Right atrium auricular region (tissue), 2 donors: ENCODE results near the gene PITX1. TPM values are rescaled to one million over a fixed set of nuclear protein-coding genes. Genes with fewer than 3 reads are reported as not detected.

Experiments
- DNase-seq: peaks from one replicate; pipeline ENCODE4 v3.0.0-alpha.2; 2019; ENCODE audit warnings: low spot score
- H3K27ac ChIP-seq, 2 donors: fragments of 200-600 bp; sonication (generic); 1 replicate in 1 of 2; 2 replicates in 1 of 2; pipeline ENCODE4 v1.5.1; 2016 to 2019
- H3K27me3 ChIP-seq, 2 donors: fragments of 200-600 bp; sonication (generic); one replicate each; pipeline versions ENCODE4 v1.5.1 to v1.6.0; 2017 to 2019
- H3K36me3 ChIP-seq: fragments of 200-600 bp; sonication (generic); one replicate; pipeline ENCODE4 v1.5.1; 2016
- H3K4me1 ChIP-seq, 2 donors: fragments of 200-600 bp; sonication (generic); one replicate each; pipeline versions ENCODE4 v1.5.1 to v1.6.0; 2017 to 2019
- H3K4me3 ChIP-seq, 2 donors: fragments of 200-600 bp; sonication (generic); 1 replicate in 1 of 2; 2 replicates in 1 of 2; pipeline ENCODE4 v1.5.1; 2017 to 2019; ENCODE audit warnings: mild to moderate bottlenecking in 1 of 2, moderate library complexity in 1 of 2
- H3K9me3 ChIP-seq, 2 donors: fragments of 200-600 bp; sonication (generic); one replicate each; pipeline ENCODE4 v1.5.1; 2019
- CTCF ChIP-seq, 2 donors: fragments of 200-600 bp; sonication (generic); IDR thresholded peaks; one replicate each; pipeline ENCODE4 v1.5.1; 2019; ENCODE audit warnings: antibody characterized with exemption in 2 of 2
- total RNA-seq, 2 donors: library from RNA; depleted of rRNA; stranded (reverse); fragments of >200 nt; gene quantifications; one replicate each; pipeline ENCODE4 v1.1.0, GENCODE V29; 2016

The PITX1 gene
- total RNA-seq, 2 donors from 2014 or later, result not detected

- no peak overlapping the region for H3K27ac ChIP-seq
- DNase-seq, result no peak
- no peaks in the 10 kb centered on the region for H3K36me3 ChIP-seq
- no peak overlapping the region for H3K4me3 ChIP-seq
- no peak for TF ChIP-seq CTCF (IDR thresholded peaks at IDR 0.05)
- H3K27me3 ChIP-seq, result peaks cover 27 to 29% of the 10 kb centered on the region in 2 donors
- no peaks in the 10 kb centered on the region for H3K9me3 ChIP-seq
- H3K4me1 ChIP-seq, result peaks cover 0 to 15% of the 10 kb centered on the region in 2 donors
Measured at GRCh38 chr5:135024956-135025729, 8.9 kb downstream of the PITX1 start.

GRCh38 chr5:135020111-135020895, 13.7 kb downstream of the PITX1 start:
- Histone ChIP-seq H3K36me3 (no peaks in the 10 kb centered on the region), H3K9me3 (no peaks in the 10 kb centered on the region), H3K27ac (no peak overlapping the region), H3K27me3 (no peaks in the 10 kb centered on the region), H3K4me3 (no peak overlapping the region), H3K4me1 (no peaks in the 10 kb centered on the region)
- no peak for TF ChIP-seq CTCF (IDR thresholded peaks at IDR 0.05)
- DNase-seq, result no peak

- H3K27me3 ChIP-seq, result no peaks in the 10 kb centered on the region
- no peaks in the 10 kb centered on the region for H3K36me3 ChIP-seq
- no peak overlapping the region for H3K27ac ChIP-seq
- DNase-seq, result no peak
- H3K4me3 ChIP-seq, result no peak overlapping the region
- H3K9me3 ChIP-seq, result no peaks in the 10 kb centered on the region
- H3K4me1 ChIP-seq, result peaks cover 0 to 4% of the 10 kb centered on the region in 2 donors
- TF ChIP-seq CTCF (IDR thresholded peaks at IDR 0.05), result no peak
Measured at GRCh38 chr5:135019314-135019713, 14.7 kb downstream of the PITX1 start.

- Histone ChIP-seq H3K27me3 (no peaks in the 10 kb centered on the region), H3K9me3 (no peaks in the 10 kb centered on the region), H3K27ac (no peak overlapping the region), H3K4me3 (no peak overlapping the region), H3K36me3 (no peaks in the 10 kb centered on the region), H3K4me1 (peaks cover 0 to 11% of the 10 kb centered on the region in 2 donors)
- no peak for DNase-seq
- no peak for TF ChIP-seq CTCF (IDR thresholded peaks at IDR 0.05)
Measured at GRCh38 chr5:135018457-135018856, 15.6 kb downstream of the PITX1 start.

- Histone ChIP-seq H3K36me3 (no peaks in the 10 kb centered on the region), H3K4me1 (peaks cover 0 to 11% of the 10 kb centered on the region in 2 donors), H3K9me3 (no peaks in the 10 kb centered on the region), H3K4me3 (no peak overlapping the region), H3K27me3 (no peaks in the 10 kb centered on the region), H3K27ac (no peak overlapping the region)
- DNase-seq, result no peak
- TF ChIP-seq CTCF (IDR thresholded peaks at IDR 0.05), result no peak
Measured at GRCh38 chr5:135016861-135017290, 17.2 kb downstream of the PITX1 start.
